ENCODE results near the gene TNS1. TPM values are rescaled to one million over a fixed set of nuclear protein-coding genes. Genes with fewer than 3 reads are reported as not detected.
A peak's percentile ranks its signal among the peaks of the same experiment; 100 is the strongest.

Gene TNS1
- total and polyA plus RNA-seq, 2 donors = 8.3 to 21.3 TPM

DNA sequence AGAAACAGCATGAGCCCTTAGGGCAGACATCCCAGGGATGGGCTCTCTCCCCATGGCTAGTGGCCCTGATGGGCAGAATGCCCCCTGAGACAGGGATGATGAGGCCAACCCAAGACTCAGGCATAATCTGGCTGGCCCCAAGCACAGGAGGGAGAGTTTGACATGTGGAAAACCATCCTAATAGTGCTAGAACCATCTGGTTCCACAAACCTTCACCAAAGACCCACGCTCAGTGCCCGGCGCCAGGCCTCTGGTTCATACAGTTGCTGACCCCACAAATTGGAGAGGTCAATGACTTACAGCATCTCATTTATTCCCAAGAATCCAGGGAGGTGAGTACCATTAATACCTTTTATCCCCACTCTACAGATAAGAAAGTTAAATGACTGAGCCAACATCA lies 95.5 kb downstream of the TNS1 start:
- 99% methylated on average over 3 of the region's 3 CpGs for WGBS
- no peak overlapping the region for H3K4me3 ChIP-seq (ENCODE audit: low read length in 2 of 2)
- no peaks in the 10 kb centered on the region for H3K9me3 ChIP-seq (ENCODE audit: control insufficient read depth in 2 of 2, insufficient read depth in 1 of 2, low read length in 1 of 2)
- peaks cover 0 to 4% of the 10 kb centered on the region in 2 donors for H3K27me3 ChIP-seq (ENCODE audit: control insufficient read depth in 2 of 2, insufficient read depth in 1 of 2, low read length in 1 of 2)
- no peak for DNase-seq (ENCODE audit: low read depth in 6 of 9, low spot score in 9 of 9)
- H3K4me1 ChIP-seq (ENCODE audit: control insufficient read depth in 2 of 2, insufficient read depth in 2 of 2, low read length in 2 of 2) = peaks cover 0 to 42% of the 10 kb centered on the region in 2 donors
- no peaks in the 10 kb centered on the region for H3K36me3 ChIP-seq (ENCODE audit: control insufficient read depth in 2 of 2, insufficient read depth in 2 of 2, low read length in 1 of 2)
- no peak overlapping the region for H3K27ac ChIP-seq (ENCODE audit: low read depth in 1 of 2, low read length in 1 of 2)

DNA sequence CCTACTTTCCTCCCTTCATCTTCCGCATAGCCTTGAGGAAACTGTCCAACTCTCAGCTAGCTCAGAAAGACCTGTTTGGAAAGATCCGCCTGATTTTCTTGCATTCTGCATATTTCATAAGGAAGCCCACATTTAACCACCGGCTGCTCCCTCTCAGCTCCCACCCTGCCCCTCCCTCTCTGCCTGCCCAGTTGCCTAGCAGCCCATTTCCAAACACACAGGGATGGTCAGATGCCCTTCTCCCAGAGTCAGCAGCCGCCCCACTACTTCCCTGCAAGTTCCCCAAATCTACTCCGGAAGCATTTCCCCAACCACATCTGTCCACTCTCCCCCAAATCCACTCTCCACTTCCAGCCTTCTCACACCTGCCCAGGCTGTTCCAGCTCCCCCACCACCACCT lies 96.0 kb downstream of the TNS1 start:
- peaks cover 0 to 3% of the 10 kb centered on the region in 2 donors for H3K27me3 ChIP-seq (ENCODE audit: control insufficient read depth in 2 of 2, insufficient read depth in 1 of 2, low read length in 1 of 2)

DNA sequence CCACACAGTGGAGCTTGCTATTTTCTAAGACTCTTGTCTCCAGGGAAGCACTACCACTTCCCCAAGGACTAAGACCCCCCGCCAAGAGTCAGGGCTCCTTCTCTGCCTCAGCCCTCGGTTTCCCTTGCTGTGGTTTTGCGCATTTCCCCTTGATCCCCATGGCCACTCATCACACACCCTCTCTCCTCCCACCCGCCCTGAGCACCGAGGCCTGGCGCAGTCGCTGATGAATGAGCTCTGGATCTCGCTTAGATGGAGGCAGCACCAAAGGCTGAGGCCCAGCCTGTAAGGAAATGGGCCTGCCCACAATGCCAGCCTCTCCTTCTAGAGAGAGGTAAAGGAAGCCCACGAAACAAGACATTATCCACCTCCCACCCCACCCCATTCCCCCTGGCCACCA lies 96.9 kb downstream of the TNS1 start:
- peak in 1 of 9 donors; percentile 21 for DNase-seq (ENCODE audit: low read depth in 6 of 9, low spot score in 9 of 9)
- 10% methylated on average over 9 of the region's 9 CpGs for WGBS
- Histone ChIP-seq H3K27me3 (ENCODE audit: control insufficient read depth in 2 of 2, insufficient read depth in 1 of 2, low read length in 1 of 2) (peaks cover 0 to 3% of the 10 kb centered on the region in 2 donors), H3K27ac (ENCODE audit: low read depth in 1 of 2, low read length in 1 of 2) (peak overlapping the region in 1 of 2 donors; percentile 43), H3K4me1 (ENCODE audit: control insufficient read depth in 2 of 2, insufficient read depth in 2 of 2, low read length in 2 of 2) (peaks cover 0 to 41% of the 10 kb centered on the region in 2 donors), H3K36me3 (ENCODE audit: control insufficient read depth in 2 of 2, insufficient read depth in 2 of 2, low read length in 1 of 2) (no peaks in the 10 kb centered on the region), H3K4me3 (ENCODE audit: low read length in 2 of 2) (no peak overlapping the region), H3K9me3 (ENCODE audit: control insufficient read depth in 2 of 2, insufficient read depth in 1 of 2, low read length in 1 of 2) (no peaks in the 10 kb centered on the region)

More for the DNA sequence above, 96.0 kb downstream of the TNS1 start:
- no peak for DNase-seq (ENCODE audit: low read depth in 6 of 9, low spot score in 9 of 9)
- Histone ChIP-seq H3K9me3 (ENCODE audit: control insufficient read depth in 2 of 2, insufficient read depth in 1 of 2, low read length in 1 of 2) (no peaks in the 10 kb centered on the region), H3K4me3 (ENCODE audit: low read length in 2 of 2) (no peak overlapping the region), H3K27ac (ENCODE audit: low read depth in 1 of 2, low read length in 1 of 2) (no peak overlapping the region), H3K36me3 (ENCODE audit: control insufficient read depth in 2 of 2, insufficient read depth in 2 of 2, low read length in 1 of 2) (no peaks in the 10 kb centered on the region), H3K4me1 (ENCODE audit: control insufficient read depth in 2 of 2, insufficient read depth in 2 of 2, low read length in 2 of 2) (peaks cover 0 to 41% of the 10 kb centered on the region in 2 donors)
- WGBS = 63% methylated on average over 5 of the region's 5 CpGs

DNA sequence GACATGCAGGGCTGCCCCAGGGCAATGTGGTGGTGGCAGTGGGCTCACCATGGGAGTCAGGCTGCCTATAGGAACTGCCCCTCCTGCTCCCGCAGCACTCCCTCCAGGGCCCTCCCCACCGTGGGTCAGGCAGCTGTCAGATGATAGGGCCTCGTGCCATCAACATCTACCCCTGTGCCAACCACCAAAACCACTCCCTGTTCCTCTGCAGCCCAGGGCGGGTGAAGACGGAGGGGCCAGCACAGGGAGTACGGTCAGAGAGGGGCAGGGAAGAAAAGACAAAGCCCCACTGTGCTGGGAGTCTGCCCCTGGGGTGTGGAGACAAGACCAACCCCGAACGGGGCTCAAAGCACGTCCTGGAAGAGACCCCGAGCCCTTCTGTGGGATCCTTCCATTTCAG lies 97.4 kb downstream of the TNS1 start:
- no peaks in the 10 kb centered on the region for H3K9me3 ChIP-seq (ENCODE audit: control insufficient read depth in 2 of 2, insufficient read depth in 1 of 2, low read length in 1 of 2)
- H3K27ac ChIP-seq (ENCODE audit: low read depth in 1 of 2, low read length in 1 of 2) = peak overlapping the region in 1 of 2 donors; percentile 43
- H3K4me1 ChIP-seq (ENCODE audit: control insufficient read depth in 2 of 2, insufficient read depth in 2 of 2, low read length in 2 of 2) = peaks cover 0 to 41% of the 10 kb centered on the region in 2 donors
- H3K36me3 ChIP-seq (ENCODE audit: control insufficient read depth in 2 of 2, insufficient read depth in 2 of 2, low read length in 1 of 2) = no peaks in the 10 kb centered on the region
- H3K4me3 ChIP-seq (ENCODE audit: low read length in 2 of 2) = no peak overlapping the region
- H3K27me3 ChIP-seq (ENCODE audit: control insufficient read depth in 2 of 2, insufficient read depth in 1 of 2, low read length in 1 of 2) = peaks cover 0 to 3% of the 10 kb centered on the region in 2 donors
- WGBS = 3% methylated on average over 10 of the region's 10 CpGs
- no peak for DNase-seq (ENCODE audit: low read depth in 6 of 9, low spot score in 9 of 9)

DNA sequence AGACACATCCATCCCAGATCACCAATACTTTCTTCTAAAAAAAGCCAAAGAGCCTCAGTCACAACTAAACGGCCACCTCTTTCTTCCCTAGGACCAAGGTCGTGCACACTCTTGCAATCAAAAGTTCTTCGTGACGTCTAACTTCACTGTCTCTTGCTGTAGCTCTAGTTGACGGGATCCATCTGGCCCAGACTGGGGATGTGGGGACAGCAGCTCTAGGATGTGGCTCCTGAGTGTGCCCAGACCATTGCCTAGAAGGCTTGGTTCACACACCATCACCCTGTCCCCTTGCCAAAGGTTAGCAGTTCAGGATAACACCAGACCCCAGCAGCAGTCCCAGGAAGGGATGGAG lies 98.2 kb downstream of the TNS1 start:
- Histone ChIP-seq H3K36me3 (ENCODE audit: control insufficient read depth in 2 of 2, insufficient read depth in 2 of 2, low read length in 1 of 2) (no peaks in the 10 kb centered on the region), H3K27me3 (ENCODE audit: control insufficient read depth in 2 of 2, insufficient read depth in 1 of 2, low read length in 1 of 2) (peaks cover 0 to 3% of the 10 kb centered on the region in 2 donors), H3K27ac (ENCODE audit: low read depth in 1 of 2, low read length in 1 of 2) (peak overlapping the region; percentile 55 to 77), H3K9me3 (ENCODE audit: control insufficient read depth in 2 of 2, insufficient read depth in 1 of 2, low read length in 1 of 2) (no peaks in the 10 kb centered on the region), H3K4me3 (ENCODE audit: low read length in 2 of 2) (no peak overlapping the region), H3K4me1 (ENCODE audit: control insufficient read depth in 2 of 2, insufficient read depth in 2 of 2, low read length in 2 of 2) (peaks cover 0 to 38% of the 10 kb centered on the region in 2 donors)
- WGBS = 82% methylated on average over 5 of the region's 5 CpGs
- DNase-seq (ENCODE audit: low read depth in 6 of 9, low spot score in 9 of 9) = no peak

DNA sequence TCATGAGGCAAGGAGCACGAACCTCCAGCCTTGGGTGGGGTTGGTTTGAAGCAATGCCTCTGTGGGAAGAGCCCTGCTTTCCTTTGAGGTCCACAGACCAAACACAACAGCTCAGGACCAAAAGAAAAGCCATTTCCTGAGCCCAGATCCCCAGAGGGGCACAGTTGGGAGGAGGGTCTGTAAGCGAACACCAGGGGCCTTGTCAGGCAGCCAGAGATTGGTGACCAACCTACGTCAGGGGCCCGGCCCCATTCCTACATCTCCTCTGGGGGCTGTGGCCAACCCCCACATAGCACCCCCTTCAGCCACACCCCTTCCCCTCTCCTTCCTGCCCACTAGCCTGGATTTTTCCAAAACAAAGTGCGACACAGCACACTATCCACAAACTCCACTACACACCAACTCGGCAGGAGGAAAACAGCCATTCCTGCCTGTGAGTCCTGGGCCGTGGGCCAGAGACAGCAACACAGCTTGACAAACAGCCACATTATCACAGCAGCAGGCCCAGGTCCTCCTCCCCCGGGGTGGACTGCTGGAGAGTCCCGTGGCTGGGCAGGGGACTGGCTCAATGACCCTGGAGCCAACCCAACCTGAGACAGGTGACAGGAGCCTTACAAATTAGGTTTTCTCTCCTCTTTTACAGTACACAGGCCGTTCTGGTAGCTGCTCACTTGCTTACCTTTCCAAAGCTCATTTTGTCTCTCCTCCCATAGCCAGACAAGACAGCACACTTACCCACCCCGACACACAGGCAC lies 98.8 kb downstream of the TNS1 start:
- DNase-seq (ENCODE audit: low read depth in 6 of 9, low spot score in 9 of 9) = no peak
- peaks cover 0 to 3% of the 10 kb centered on the region in 2 donors for H3K27me3 ChIP-seq (ENCODE audit: control insufficient read depth in 2 of 2, insufficient read depth in 1 of 2, low read length in 1 of 2)
- WGBS = 80% methylated on average over 11 of the region's 11 CpGs

DNA sequence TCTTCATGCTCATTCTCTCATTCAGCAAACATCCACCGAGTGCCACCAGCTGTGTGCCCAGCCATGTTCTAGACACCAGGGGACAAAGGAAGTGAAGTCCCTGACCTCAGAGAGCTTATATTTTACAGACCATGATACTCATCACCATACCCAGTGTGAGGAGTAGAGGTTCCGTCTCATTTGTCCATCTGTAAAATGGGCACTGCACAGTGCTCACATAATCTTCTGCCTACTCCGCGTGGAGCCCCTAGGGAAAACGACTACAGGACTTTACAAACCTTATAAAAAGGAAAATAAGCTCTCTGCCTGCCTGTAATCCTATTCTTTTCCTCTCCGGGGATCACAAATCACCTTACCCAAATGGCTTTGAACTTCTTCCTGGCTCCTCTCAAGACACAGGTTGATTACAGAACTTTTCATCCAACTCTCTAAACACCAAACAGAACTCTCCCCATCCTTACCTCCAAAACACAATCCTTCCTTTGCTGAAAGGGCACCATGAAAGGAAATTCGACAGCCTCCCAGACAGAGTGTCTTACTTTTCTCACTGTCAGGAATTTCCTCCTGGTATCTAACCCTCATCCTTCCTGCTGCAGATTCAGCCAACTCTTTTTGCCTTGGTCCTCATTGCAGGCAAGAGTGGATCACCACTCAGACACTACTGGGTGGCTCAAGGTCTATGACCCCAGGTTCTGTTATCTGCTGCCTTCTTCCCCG lies 99.5 kb downstream of the TNS1 start:
- peak overlapping the region; percentile 77 to 81 for H3K27ac ChIP-seq (ENCODE audit: low read depth in 1 of 2, low read length in 1 of 2)
- H3K36me3 ChIP-seq (ENCODE audit: control insufficient read depth in 2 of 2, insufficient read depth in 2 of 2, low read length in 1 of 2) = no peaks in the 10 kb centered on the region
- H3K27me3 ChIP-seq (ENCODE audit: control insufficient read depth in 2 of 2, insufficient read depth in 1 of 2, low read length in 1 of 2) = peaks cover 0 to 3% of the 10 kb centered on the region in 2 donors
- H3K9me3 ChIP-seq (ENCODE audit: control insufficient read depth in 2 of 2, insufficient read depth in 1 of 2, low read length in 1 of 2) = no peaks in the 10 kb centered on the region
- peaks cover 0 to 38% of the 10 kb centered on the region in 2 donors for H3K4me1 ChIP-seq (ENCODE audit: control insufficient read depth in 2 of 2, insufficient read depth in 2 of 2, low read length in 2 of 2)
- no peak overlapping the region for H3K4me3 ChIP-seq (ENCODE audit: low read length in 2 of 2)
- no peak for DNase-seq (ENCODE audit: low read depth in 6 of 9, low spot score in 9 of 9)
- 89% methylated on average over 8 of the region's 8 CpGs for WGBS

More for the DNA sequence above, 98.8 kb downstream of the TNS1 start:
- H3K4me3 ChIP-seq (ENCODE audit: low read length in 2 of 2) = no peak overlapping the region
- no peaks in the 10 kb centered on the region for H3K36me3 ChIP-seq (ENCODE audit: control insufficient read depth in 2 of 2, insufficient read depth in 2 of 2, low read length in 1 of 2)
- no peaks in the 10 kb centered on the region for H3K9me3 ChIP-seq (ENCODE audit: control insufficient read depth in 2 of 2, insufficient read depth in 1 of 2, low read length in 1 of 2)
- H3K4me1 ChIP-seq (ENCODE audit: control insufficient read depth in 2 of 2, insufficient read depth in 2 of 2, low read length in 2 of 2) = peaks cover 0 to 38% of the 10 kb centered on the region in 2 donors
- peak overlapping the region; percentile 77 to 81 for H3K27ac ChIP-seq (ENCODE audit: low read depth in 1 of 2, low read length in 1 of 2)

DNA sequence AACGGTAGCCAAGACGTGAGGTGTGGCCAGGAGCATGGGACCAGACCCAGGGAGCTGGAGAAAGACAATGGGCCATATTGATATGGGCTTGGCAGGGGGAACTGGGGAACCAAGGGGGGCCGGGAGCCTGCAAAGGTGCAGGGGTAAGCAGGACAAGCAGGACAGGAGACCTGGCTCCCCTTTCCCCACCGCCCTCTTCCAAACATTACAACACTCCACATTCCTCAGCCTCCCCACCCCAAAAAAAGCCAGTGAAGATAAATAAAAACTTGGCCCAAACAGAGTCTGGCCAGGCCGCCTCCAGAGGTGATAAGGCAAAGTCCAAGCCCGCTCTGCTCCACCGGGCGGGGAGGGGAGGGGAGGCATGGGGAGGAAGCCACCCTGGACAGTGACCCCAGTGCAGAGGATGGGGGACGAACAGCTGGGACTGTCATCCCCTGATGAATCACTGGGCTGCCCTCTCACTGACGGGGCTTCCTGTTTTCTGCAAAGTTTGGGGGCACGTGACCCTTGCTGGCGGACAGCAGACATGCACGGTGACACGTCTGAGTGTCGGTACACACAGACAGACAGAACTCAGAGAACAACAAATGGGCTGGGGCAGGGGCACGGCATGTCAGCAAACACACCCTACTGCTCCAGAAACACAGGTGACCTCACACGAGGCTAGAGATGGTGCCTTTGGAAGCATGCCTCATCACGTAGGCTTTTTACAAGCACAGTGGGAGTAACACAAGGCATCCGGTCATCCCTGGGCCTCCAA lies 100.2 kb downstream of the TNS1 start:
- Histone ChIP-seq H3K27me3 (ENCODE audit: control insufficient read depth in 2 of 2, insufficient read depth in 1 of 2, low read length in 1 of 2) (peaks cover 0 to 3% of the 10 kb centered on the region in 2 donors), H3K36me3 (ENCODE audit: control insufficient read depth in 2 of 2, insufficient read depth in 2 of 2, low read length in 1 of 2) (no peaks in the 10 kb centered on the region), H3K4me1 (ENCODE audit: control insufficient read depth in 2 of 2, insufficient read depth in 2 of 2, low read length in 2 of 2) (peaks cover 0 to 38% of the 10 kb centered on the region in 2 donors), H3K4me3 (ENCODE audit: low read length in 2 of 2) (no peak overlapping the region), H3K27ac (ENCODE audit: low read depth in 1 of 2, low read length in 1 of 2) (peak overlapping the region in 1 of 2 donors; percentile 77), H3K9me3 (ENCODE audit: control insufficient read depth in 2 of 2, insufficient read depth in 1 of 2, low read length in 1 of 2) (no peaks in the 10 kb centered on the region)
- WGBS = 55% methylated on average over 19 of the region's 19 CpGs
- peak in 1 of 9 donors; percentile 27 for DNase-seq (ENCODE audit: low read depth in 6 of 9, low spot score in 9 of 9)

All from thymus (tissue), 11 donors.